HL-60 (cell line): Measurements from ENCODE around the gene DHRS13.

Experiments
- CTCF ChIP-seq: IDR thresholded peaks from one replicate; pipeline ENCODE4 v1.5.1; 2011; ENCODE audit warnings: low read length, control low read depth, inconsistent platforms; ENCODE audit not compliant: insufficient read depth
- POLR2AphosphoS5 ChIP-seq: IDR thresholded peaks from 2 replicates; pipeline ENCODE4 v1.6.1; 2012; ENCODE audit warnings: low read depth
- REST ChIP-seq: IDR thresholded peaks from 2 replicates; pipeline ENCODE4 v1.6.1; 2012; ENCODE audit warnings: low read depth; ENCODE audit not compliant: insufficient replicate concordance

DNA sequence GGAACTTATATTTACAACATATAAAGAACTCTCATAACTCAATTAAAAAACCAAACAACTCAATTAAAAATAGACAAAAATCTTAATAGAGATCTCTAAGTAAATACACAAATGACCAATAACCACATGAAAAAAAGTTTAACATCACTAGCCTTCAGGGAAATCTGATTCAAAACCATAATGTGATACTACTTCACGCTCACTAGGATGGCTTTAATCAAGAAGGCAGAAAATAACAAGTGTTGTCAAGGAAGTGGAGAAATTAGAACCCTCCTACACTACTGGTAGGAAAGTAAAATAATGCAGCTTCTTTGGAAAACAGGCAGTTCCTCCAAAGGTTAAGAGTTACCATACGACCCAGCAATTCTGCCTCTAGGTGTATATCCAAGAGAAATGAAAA, 40.0 kb upstream of the DHRS13 start:
- TF ChIP-seq CTCF: no peak
- TF ChIP-seq POLR2AphosphoS5: no peak
- no peak for TF ChIP-seq REST
